Measurements from ENCODE around the gene RALGAPA2.

RALGAPA2 gene

GRCh38 chr20:20353576-20353975, 358.9 kb downstream of the RALGAPA2 start:
- in situ Hi-C loops (cut with MboI; ENCODE audit: low sequenced_read_pairs, unreplicated experiment): loop anchor here (25.0 kb wide), 1 partner anchor 1159 kb away; the partner anchor contains the start of gene NKX2-2
- DNase-seq (ENCODE audit: low spot score): no peak
- no peak for TF ChIP-seq CTCF (IDR thresholded peaks at IDR 0.05; ENCODE audit: borderline replicate concordance, control extremely low read depth, extremely low read depth, insufficient read depth, missing control alignments)

GRCh38 chr20:20344476-20344875, 368.0 kb downstream of the RALGAPA2 start:
- DNase-seq (ENCODE audit: low spot score): no peak
- in situ Hi-C loops (cut with MboI; ENCODE audit: low sequenced_read_pairs, unreplicated experiment): no loop called here
- no peak for TF ChIP-seq CTCF (IDR thresholded peaks at IDR 0.05; ENCODE audit: borderline replicate concordance, control extremely low read depth, extremely low read depth, insufficient read depth, missing control alignments)

GRCh38 chr20:20343932-20344331, 368.5 kb downstream of the RALGAPA2 start:
- in situ Hi-C loops (cut with MboI; ENCODE audit: low sequenced_read_pairs, unreplicated experiment): no loop called here

More at GRCh38 chr20:20343932-20344331, 368.5 kb downstream of the RALGAPA2 start:
- no peak for TF ChIP-seq CTCF (IDR thresholded peaks at IDR 0.05; ENCODE audit: borderline replicate concordance, control extremely low read depth, extremely low read depth, insufficient read depth, missing control alignments)
- DNase-seq (ENCODE audit: low spot score): no peak
